C4-2B (cell line): ENCODE data around the gene HOXC6.
"Not testable (repeated sequence)": the region's sequence is repeated elsewhere in the genome, so short reads cannot be mapped to it uniquely, and the experiment has no call there.

Experiments used
- H3K27ac ChIP-seq: fragments of 450-650 bp; 2 replicates; pipeline ENCODE4 v1.5.1; 2017
- ZFX ChIP-seq: fragments of 450-650 bp; IDR thresholded peaks from 2 replicates; pipeline ENCODE4 v1.6.1; 2017
- TF ChIP-seq, protein P1 (sequence below): fragments of 450-650 bp; conservative IDR thresholded peaks from 2 replicates; pipeline ENCODE4 v1.5.1; 2017; ENCODE audit warnings: mild to moderate bottlenecking

HOXC6 gene

DNA sequence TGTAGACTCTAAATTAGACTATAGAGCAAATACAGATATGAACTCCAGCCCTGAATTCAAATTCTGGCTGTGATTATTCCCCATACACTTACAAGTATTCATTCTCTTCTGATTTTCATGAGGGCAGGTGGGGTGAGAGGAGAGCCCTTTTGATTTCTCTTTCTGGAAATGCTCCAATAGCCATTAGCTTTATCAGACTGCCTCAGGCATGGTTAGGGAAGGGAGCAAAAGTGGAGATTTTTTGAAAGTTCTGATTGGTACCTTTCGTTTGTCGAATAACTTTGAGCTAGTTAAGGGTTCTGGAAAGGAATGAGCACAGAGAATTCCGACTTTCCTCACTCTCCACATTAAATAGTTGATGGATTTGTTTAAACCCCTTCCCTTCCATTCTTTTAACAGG is 12.4 kb downstream of the HOXC6 start:
- TF ChIP-seq, protein P1, sequence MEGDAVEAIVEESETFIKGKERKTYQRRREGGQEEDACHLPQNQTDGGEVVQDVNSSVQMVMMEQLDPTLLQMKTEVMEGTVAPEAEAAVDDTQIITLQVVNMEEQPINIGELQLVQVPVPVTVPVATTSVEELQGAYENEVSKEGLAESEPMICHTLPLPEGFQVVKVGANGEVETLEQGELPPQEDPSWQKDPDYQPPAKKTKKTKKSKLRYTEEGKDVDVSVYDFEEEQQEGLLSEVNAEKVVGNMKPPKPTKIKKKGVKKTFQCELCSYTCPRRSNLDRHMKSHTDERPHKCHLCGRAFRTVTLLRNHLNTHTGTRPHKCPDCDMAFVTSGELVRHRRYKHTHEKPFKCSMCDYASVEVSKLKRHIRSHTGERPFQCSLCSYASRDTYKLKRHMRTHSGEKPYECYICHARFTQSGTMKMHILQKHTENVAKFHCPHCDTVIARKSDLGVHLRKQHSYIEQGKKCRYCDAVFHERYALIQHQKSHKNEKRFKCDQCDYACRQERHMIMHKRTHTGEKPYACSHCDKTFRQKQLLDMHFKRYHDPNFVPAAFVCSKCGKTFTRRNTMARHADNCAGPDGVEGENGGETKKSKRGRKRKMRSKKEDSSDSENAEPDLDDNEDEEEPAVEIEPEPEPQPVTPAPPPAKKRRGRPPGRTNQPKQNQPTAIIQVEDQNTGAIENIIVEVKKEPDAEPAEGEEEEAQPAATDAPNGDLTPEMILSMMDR: no peak
- no peak for TF ChIP-seq ZFX
- H3K27ac ChIP-seq: no peak overlapping the region

- no peak overlapping the region for H3K27ac ChIP-seq
- TF ChIP-seq, protein P1: no peak
- TF ChIP-seq ZFX: no peak
Measured at GRCh38 chr12:54041097-54041690, 13.0 kb downstream of the HOXC6 start.

- H3K27ac ChIP-seq: not testable (repeated sequence)
Measured at GRCh38 chr12:54042033-54042432, 13.8 kb downstream of the HOXC6 start.

DNA sequence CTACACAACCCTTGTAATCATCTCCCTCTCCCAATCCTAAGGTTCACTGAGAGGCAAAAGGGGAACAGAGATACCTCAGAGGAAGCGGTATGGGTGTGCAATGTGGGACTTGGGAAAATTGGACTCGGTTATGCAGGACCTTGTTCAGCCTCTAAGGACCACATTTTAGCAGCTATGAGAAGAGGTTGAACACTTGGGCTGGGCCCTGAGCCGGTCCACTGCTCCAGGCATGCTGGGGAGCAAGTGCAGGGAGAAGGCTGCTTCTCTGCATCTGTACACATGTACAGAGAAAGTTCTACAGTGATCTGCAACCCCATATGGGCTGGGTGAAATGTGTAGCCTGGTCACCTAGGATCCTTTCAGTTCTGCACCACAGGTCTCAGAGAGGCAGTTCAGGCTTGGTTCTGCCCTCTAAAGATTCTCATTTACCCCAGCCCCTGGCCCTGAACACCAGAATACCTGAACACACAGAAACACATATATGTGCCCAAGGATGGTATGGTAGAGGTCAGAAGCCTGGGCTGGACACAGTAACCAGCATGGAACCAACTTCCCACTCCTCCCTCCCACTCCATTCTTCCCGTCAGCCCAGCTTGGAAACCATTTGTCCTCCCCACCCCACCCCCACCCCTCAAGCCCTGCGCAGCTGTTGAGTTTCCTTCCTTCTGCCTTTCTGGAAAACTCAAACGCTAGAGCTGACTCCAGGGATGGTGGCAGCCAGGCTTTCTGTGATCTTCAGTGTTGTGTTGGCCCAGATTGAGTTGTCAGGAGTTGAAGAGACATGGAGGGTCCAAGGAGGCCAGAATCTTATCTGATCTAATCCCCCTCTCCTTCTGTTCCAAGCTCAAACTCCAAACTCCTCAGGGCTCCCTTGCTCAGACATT is 15.0 kb downstream of the HOXC6 start:
- TF ChIP-seq ZFX: no peak
- TF ChIP-seq, protein P1: no peak
- no peak overlapping the region for H3K27ac ChIP-seq

DNA sequence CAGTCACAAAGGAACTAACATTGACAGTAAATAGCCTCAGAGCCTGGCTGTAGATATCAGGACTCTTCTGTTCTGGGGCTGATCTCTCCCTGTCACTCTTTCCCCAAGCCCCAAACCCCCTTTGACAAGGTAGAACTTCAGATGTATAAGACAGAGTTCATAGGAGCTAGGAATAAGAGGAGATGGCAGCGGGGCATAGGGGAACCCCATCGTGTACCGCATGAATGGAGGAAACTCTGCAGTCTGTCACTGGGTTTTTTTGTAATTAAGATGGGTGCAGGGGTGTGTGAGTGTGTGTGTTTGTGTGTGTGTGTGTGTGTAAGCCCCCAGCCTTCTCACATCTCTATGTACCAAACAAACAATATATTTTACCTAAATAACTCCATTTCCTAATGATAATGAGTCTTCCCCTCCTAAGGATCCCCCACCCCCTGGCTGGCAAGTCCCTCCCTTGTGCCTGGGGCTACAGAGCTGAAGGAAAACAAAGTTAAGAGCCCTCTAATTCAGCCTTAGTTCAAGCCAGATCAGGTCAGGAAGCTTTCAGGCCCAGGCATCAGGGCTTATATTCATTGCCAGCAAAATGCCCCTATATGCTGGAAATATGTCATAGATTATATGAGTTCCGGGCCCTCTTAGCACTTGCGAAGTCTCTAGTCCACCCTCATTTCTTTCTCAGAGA is 16.3 kb downstream of the HOXC6 start:
- no peak for TF ChIP-seq ZFX
- TF ChIP-seq, protein P1: no peak
- no peak overlapping the region for H3K27ac ChIP-seq

DNA sequence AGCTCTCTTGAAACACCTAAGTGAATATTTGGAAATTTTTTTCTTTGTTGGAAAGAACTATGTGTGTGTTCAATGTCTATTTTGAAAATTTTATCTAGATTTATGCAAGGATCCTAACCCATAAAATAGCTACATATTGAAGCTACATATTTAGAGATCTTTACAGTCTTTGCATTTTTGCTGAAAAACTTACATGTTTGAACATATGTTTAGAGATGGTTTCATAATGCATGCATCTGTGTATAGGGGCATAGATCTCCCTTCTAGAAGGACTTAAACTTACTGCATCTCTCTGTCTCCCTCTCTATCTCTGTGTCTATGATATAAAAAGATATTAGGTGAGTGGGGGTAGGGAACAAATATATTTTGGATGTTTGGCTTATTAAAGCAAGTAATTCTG is 17.2 kb downstream of the HOXC6 start:
- H3K27ac ChIP-seq: no peak overlapping the region
- TF ChIP-seq, protein P1: no peak
- no peak for TF ChIP-seq ZFX

DNA sequence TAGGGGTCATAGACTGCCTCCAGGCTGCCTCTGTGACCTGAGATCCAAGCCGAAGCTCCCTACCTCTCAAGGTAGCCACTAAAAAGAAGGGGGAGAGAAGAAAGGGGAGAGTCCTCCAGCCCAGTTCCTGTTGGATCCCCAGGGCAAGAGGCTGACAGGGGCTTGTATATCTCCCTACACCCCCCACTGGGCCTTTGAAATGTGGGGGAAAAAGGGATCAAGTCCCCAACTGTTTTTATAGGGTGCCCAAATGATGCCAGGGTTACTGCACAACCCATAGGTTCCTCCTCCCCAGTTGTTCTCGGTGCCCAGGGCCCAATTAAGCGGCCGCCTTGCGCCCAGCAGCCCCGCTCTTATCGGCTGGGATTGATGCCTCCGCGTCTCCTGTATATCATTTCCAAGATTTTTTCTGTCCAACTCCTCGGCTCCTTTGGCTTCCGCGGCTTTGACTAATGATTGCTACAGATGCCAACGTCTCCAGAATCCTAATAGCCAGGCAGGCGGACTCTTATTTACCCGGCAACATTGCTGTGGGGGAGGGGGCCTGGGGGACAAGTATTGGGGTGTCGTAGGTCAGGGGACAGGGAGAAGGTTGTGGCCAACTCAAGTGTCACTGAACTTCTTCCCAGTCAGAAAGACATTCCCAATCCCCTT is 17.8 kb downstream of the HOXC6 start:
- TF ChIP-seq, protein P1: no peak
- no peak for TF ChIP-seq ZFX
- H3K27ac ChIP-seq: no peak overlapping the region
